HG03045 (cell line): ENCODE data around the gene SUSD1.

Experiments used
- ATAC-seq: cut with Tn5 transposase; IDR thresholded peaks from one replicate; pipeline ENCODE4 v1.9.1; 2021; ENCODE audit warnings: mild to moderate bottlenecking, moderate library complexity; ENCODE audit not compliant: unreplicated experiment

SUSD1 gene

DNA sequence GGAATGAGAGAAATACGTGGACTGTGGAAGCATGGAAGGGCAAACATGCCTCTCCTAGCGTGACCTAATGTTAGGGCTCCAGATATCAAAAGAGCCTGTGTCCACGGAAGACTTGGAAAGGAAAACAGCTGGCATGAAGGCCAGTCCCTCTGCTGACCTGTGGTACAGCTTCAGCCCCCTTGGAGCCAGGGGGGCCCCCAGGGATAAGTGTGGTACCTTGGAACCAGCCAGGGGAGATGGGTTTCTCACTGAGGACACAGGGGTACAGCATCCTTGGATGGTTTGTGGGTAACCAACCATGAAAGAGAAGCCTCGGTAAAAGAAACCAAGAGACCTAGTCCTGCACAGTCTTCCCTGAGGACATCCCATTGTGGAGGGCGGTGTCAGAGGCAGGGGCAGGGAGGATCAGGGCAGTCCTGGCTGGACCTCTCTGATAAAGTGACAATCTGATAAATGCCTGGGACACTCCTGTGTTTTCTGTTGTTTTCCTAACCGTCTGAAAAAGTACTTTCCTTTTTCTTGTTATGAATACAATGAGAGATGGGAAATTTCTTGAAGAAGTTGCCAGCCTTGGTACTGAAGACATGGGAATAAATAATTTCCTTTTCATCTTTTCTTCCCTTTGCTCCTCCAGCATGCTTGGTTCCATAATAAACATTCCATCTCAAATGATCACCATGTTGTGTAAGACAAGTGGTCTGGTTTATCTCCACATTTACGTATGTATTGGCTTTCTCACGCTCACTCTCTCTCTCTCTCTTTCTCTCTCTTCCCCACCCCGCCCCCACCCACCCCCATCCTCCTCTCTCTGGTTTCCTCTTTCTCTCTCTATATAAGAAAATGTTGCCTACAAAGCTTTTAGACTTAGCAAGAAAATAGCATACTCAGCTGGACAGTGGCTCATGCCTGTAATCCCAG, 102.1 kb downstream of the SUSD1 start:
- ATAC-seq, result no peak

GRCh38 chr9:112069318-112070169, 105.6 kb downstream of the SUSD1 start:
- no peak for ATAC-seq

DNA sequence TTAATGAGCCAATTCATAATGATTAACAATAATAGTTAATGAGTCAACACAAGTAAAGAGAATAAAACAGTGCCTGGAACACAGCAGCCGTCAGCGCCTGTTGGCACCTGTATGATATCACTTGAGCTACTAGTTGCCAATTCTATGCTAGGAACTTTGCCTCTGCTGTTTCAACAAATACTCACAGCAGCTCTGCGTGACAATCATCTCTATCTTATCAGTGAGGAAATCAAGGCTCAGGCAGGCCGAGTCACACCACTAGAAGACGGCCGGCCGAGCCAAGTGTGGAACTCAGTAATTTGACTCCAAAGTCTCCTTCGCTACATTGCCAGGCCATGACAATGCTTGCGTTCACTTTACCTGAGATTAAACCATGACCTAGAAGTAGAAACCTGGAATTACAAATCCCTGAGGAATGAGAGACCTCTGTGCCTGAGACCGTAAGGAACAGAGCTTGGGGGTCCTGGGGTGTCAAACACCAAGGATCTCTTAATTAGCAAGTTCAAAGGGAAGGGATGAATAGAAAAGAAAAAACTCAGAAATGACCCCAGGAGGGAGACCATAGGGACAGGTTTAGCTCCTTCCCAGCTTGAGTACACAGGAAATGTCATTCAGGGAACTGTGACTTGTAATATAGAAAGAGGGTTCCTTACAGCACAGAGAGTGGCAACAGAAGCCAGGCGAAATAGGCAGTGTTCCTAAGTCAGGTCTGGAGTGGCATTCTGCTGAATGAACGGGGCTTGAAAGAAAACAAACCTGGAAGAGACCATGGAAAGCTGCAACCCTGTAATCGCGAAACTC, 109.1 kb downstream of the SUSD1 start:
- no peak for ATAC-seq

DNA sequence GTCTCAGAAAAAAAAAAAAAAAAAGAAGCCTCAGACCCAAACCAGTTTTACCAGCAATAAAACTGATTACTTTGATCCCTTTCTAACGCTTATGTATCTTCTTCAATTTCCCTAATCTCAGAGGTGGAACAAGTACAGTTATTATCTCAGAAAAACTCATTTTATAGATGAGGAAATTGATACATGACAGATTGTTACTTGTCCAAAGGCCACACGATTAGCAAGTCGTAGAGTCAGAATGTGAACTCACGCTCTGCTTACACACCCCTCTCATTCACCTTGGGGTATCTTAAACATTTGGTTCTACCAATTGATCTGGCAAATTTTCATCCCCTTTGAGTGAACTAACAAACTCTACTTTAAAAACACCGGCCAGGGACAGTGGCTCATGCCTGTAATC, 110.2 kb downstream of the SUSD1 start:
- ATAC-seq, result no peak

- no peak for ATAC-seq
Measured at GRCh38 chr9:112063586-112063985, 111.5 kb downstream of the SUSD1 start.

DNA sequence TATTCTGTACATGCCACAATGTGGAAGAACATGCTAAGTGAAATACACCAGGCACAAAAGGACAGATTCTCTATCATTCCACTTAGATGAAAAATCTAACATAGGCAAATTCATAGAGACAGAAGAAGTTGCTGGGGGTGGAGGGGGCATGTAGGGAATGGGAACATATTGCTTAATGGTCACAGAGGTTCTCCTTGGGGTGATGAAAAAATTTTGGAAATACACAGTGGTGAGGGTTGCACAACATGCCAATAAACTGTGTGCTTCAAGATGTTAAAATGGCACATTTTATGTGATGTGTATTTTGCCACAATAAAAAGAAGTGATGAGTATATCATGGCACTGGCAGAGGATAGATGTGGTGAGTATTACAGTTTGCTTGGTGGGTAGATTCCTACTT, 111.9 kb downstream of the SUSD1 start:
- ATAC-seq, result no peak

DNA sequence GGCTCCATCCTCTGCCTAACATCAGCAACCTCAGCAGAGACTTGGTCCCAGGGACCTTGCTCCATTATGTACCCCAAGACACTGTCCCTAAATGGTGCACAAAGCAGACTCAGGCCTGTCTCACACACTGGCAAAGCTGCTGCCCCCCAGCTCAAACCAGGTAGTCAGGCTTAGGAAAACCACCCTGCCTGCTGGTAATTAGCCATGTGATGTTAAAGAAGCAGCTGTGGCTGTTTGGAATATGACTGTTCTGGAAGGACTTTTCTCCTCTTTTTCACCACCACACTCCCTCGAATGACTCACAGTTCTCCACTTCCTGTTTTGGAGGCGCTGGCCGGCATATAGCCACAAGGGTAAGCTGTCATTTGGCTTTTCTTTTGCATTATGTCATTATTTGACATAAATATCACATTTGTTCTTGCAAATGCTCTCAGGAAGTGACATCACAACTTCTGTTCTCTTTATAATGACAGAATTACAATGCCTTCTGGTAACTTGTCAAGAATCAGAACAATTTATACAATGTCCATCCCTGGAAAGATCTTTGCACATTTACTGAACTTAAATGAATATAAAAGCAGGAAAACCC, 113.9 kb downstream of the SUSD1 start:
- ATAC-seq, result peak; percentile 77

DNA sequence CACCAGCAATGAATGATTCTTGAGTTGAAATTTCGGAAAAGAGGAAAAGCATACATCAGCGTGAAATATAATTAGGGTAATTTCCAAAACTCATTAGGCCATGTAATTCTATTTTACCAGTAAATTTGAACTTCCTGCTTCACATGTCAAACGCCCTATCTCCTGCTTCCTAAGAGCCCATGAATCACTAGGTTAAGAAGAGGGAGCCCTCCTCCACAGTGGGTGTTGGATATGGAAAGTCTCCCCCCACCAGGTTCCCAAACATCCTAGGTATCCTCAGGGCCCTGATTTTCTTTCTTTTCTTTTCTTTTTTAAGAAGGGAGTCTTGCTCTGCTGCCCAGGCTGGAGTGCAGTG, 115.2 kb downstream of the SUSD1 start:
- ATAC-seq, result no peak

GRCh38 chr9:112059145-112059965, 115.7 kb downstream of the SUSD1 start:
- ATAC-seq, result no peak

DNA sequence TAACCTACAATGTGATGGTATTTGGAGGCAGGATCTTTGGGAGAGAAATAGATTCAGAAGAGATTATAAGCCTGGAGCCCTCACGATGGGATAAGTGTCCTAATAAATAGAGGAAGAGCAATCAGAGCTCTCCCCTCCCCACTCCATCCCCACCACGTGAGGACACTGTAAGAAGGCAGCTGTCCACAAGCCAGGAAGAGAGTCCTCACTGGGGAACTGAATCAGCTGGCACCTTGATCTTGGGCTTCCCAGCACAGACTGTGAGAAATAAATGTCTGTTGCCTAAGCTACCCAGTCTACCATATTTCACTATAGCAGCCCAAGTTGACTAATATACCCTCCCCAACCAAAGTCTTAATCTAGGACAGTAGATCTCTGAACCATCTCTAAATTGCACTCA, 118.1 kb downstream of the SUSD1 start:
- ATAC-seq, result no peak

GRCh38 chr9:112054916-112055315, 120.2 kb downstream of the SUSD1 start:
- no peak for ATAC-seq

- ATAC-seq, result no peak
Measured at GRCh38 chr9:112051812-112052211, 123.3 kb downstream of the SUSD1 start.

DNA sequence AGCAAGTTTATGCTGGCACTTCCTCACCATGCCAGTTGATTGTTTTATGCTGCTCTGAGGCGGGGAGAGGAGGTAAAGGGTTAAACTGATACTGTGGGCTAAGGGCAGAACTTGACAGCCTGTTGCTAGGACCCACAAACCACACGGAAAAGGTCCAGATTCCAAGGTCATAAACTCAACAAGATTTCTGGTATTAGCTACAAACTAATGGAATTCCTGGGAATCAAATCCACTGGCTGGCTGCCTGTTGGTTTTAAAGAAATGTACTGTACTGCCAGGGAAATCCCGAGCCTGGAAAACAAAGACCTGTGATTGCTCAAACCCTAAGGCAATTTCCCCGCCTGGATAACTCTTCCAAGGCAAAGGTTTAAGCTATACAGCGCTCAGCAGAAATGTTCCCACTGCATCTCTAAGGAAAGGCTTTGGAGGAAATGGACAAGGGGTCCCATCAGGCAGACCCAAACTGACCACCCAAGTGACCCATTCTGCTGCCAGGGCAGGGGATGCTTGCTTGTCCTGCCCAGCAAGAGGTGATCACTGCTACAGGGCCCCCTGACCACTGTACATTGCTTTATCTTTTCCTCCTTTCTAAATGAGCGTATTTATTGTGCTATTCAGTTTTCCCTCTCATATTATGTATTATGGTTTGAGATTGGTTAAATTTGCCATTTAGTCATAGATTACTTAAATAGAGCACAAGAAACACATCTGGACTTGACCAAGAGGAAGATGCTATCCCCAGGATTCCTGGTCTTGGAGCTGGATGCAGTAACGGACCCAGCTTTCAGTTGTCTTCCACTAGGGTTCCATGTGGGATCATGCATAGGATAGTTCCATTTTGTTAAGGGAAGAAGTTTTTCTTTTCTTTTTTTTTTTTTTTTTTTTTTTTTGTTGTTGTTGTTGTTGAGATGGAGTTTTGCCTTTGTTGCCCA, 124.3 kb downstream of the SUSD1 start:
- ATAC-seq, result no peak

DNA sequence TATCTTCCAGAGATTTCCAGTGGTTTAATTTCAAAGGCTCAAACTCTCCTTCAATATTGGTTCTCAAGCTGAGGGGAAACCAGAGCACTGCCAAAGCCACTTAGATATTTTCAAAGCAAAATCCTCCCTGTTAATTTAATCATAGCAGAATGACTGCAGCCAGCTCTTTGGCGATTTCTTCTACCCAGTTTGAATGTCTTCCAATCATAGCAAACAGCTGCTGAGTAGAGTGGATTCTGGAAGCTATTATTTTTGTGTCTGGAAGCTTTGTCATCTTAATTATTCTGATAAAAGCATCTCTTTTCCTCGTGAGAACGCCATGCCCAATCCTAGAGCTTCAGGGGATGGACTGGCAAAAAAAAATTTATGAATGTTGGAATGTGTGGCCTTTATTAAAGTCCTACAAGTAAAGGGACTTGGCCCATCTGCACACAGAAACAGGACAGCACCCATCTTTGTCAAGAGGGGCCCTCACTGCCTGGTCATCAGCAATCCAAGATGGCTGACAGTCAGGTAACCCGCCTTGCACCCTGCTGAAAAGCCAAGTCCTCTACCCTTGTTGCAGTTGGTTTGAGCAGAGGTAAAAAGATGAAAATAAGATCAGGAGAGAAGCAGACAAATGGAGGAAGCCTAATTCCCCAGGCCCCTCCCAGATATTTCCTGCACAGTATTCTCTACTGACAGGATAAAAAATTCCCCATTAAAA, 125.1 kb downstream of the SUSD1 start:
- no peak for ATAC-seq

- no peak for ATAC-seq
Measured at GRCh38 chr9:112048924-112049691, 126.0 kb downstream of the SUSD1 start.

GRCh38 chr9:112047538-112048066, 127.5 kb downstream of the SUSD1 start:
- ATAC-seq, result no peak

GRCh38 chr9:112046181-112046580, 128.9 kb downstream of the SUSD1 start:
- no peak for ATAC-seq
